ENCODE data around the gene INTS1.

DNA sequence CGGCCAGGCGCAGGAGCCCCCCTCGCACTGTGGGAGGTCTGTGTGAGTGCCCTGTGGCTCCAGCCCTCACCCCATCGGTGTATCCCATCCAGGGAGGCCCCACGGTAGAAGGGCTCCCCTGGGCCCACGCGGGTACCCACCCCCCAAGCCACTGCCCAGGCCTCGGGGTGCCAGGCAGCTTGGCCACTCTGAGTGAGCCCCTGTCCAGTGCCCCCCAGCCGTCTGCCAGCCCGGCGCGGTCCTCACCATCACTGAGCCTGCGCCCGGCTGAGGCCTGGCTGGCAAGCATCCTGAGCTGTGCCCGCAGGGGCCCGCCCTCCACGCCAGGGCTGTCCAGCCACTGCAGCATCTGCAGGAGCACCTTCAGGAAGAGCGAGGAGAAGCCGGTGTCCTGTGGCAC, 25.7 kb downstream of the INTS1 start:
- TF ChIP-seq FOXP2 (optimal IDR thresholded peaks at IDR 0.05; ENCODE audit: borderline replicate concordance, extremely low read depth, extremely low read length, insufficient read depth), result no peak
- no peak for TF ChIP-seq POLR2AphosphoS5 (IDR thresholded peaks at IDR 0.05; ENCODE audit: low read depth, low read length)
- TF ChIP-seq TAF1 (IDR thresholded peaks at IDR 0.05; ENCODE audit: borderline replicate concordance, insufficient read depth, low read length), result no peak

Data from PFSK-1 (cell line).